H9 (cell line): Measurements from ENCODE around the gene DCAF17. TPM values are rescaled to one million over a fixed set of nuclear protein-coding genes. Genes with fewer than 3 reads are reported as not detected.

Experiments
- DNase-seq: peaks from one replicate; pipeline ENCODE4 v3.0.0-alpha.2; 2017
- H2AFZ ChIP-seq: one replicate; pipeline ENCODE4 v1.6.1; 2013; ENCODE audit warnings: mild to moderate bottlenecking, low read length, control low read depth, moderate library complexity
- H2AK5ac ChIP-seq: 2 replicates; pipeline ENCODE4 v1.6.1; 2013; ENCODE audit warnings: low read length, control low read depth, mixed read lengths; ENCODE audit not compliant: insufficient read length
- H2BK120ac ChIP-seq: one replicate; pipeline ENCODE4 v1.6.1; 2013; ENCODE audit warnings: low read depth, mild to moderate bottlenecking, low read length, control low read depth, inconsistent platforms; ENCODE audit not compliant: poor library complexity, severe bottlenecking
- H2BK12ac ChIP-seq: 2 replicates; pipeline ENCODE4 v1.6.1; 2013; ENCODE audit warnings: low read length, control low read depth, mixed read lengths, low read depth; ENCODE audit not compliant: insufficient read length
- H2BK15ac ChIP-seq: 2 replicates; pipeline ENCODE4 v1.6.1; 2013; ENCODE audit warnings: low read depth, low read length, control low read depth
- H2BK20ac ChIP-seq: one replicate; pipeline ENCODE4 v1.6.1; 2013; ENCODE audit warnings: low read depth, mild to moderate bottlenecking, low read length, control low read depth, inconsistent platforms; ENCODE audit not compliant: poor library complexity, severe bottlenecking
- H2BK5ac ChIP-seq: 2 replicates; pipeline ENCODE4 v1.6.1; 2013; ENCODE audit warnings: low read length, control low read depth, mixed read lengths; ENCODE audit not compliant: insufficient read length
- H3K14ac ChIP-seq: 2 replicates; pipeline ENCODE4 v1.6.1; 2013; ENCODE audit warnings: low read length, control low read depth; ENCODE audit not compliant: insufficient read depth
- H3K18ac ChIP-seq: 2 replicates; pipeline ENCODE4 v1.6.1; 2013; ENCODE audit warnings: low read depth, mild to moderate bottlenecking, mixed read lengths, low read length, control low read depth; ENCODE audit not compliant: insufficient read length
- H3K23ac ChIP-seq: 2 replicates; pipeline ENCODE4 v1.6.1; 2013; ENCODE audit warnings: low read length, control low read depth, mixed read lengths, low read depth; ENCODE audit not compliant: insufficient read length
- H3K23me2 ChIP-seq: 2 replicates; pipeline ENCODE4 v1.6.1; 2013; ENCODE audit warnings: low read depth, mild to moderate bottlenecking, mixed read lengths, low read length, control low read depth; ENCODE audit not compliant: insufficient read length, poor library complexity, severe bottlenecking
- H3K27ac ChIP-seq: 2 replicates; pipeline ENCODE4 v1.5.1; 2013; ENCODE audit warnings: low read length, control low read depth, mixed read lengths, low read depth; ENCODE audit not compliant: insufficient read length
- H3K27me3 ChIP-seq: 2 replicates; pipeline ENCODE4 v1.6.1; 2013; ENCODE audit warnings: low read length, control low read depth, inconsistent platforms; ENCODE audit not compliant: insufficient read depth
- H3K4ac ChIP-seq: 2 replicates; pipeline ENCODE4 v1.6.1; 2013; ENCODE audit warnings: low read depth, mild to moderate bottlenecking, control low read depth, inconsistent platforms, low read length, moderate library complexity
- H3K4me1 ChIP-seq: 2 replicates; pipeline ENCODE4 v1.6.1; 2013; ENCODE audit warnings: low read length, control low read depth, inconsistent platforms; ENCODE audit not compliant: insufficient read depth
- H3K4me2 ChIP-seq: 2 replicates; pipeline ENCODE4 v1.6.1; 2013; ENCODE audit warnings: low read length, control low read depth, mixed read lengths; ENCODE audit not compliant: insufficient read length, insufficient read depth
- H3K56ac ChIP-seq: 2 replicates; pipeline ENCODE4 v1.6.1; 2013; ENCODE audit warnings: low read depth, mild to moderate bottlenecking, mixed read lengths, low read length, control low read depth; ENCODE audit not compliant: insufficient read length
- H3K79me1 ChIP-seq: 2 replicates; pipeline ENCODE4 v1.6.1; 2013; ENCODE audit warnings: low read depth, mild to moderate bottlenecking, moderate library complexity, low read length, control low read depth, inconsistent platforms; ENCODE audit not compliant: insufficient read depth, poor library complexity, severe bottlenecking
- H3K79me2 ChIP-seq: 2 replicates; pipeline ENCODE4 v1.6.1; 2013; ENCODE audit warnings: low read length, control low read depth, inconsistent platforms; ENCODE audit not compliant: insufficient read depth
- H3K9ac ChIP-seq: 2 replicates; pipeline ENCODE4 v1.6.1; 2013; ENCODE audit warnings: low read length, control low read depth, mixed read lengths; ENCODE audit not compliant: insufficient read length; ENCODE audit errors: extremely low read depth
- H3K9me3 ChIP-seq: one replicate; pipeline ENCODE4 v1.6.1; 2013; ENCODE audit warnings: low read depth, low read length, inconsistent platforms; ENCODE audit not compliant: control insufficient read depth
- H3T11ph ChIP-seq: one replicate; pipeline ENCODE4 v1.6.1; 2013; ENCODE audit warnings: mild to moderate bottlenecking, low read length, control low read depth, inconsistent platforms
- H4K20me1 ChIP-seq: one replicate; pipeline ENCODE4 v1.6.1; 2013; ENCODE audit not compliant: control insufficient read depth, insufficient read length, insufficient read depth
- H4K5ac ChIP-seq: 2 replicates; pipeline ENCODE4 v1.6.1; 2013; ENCODE audit warnings: low read depth, mild to moderate bottlenecking, mixed read lengths, low read length, control low read depth; ENCODE audit not compliant: insufficient read length
- H4K8ac ChIP-seq: replicated peaks from 2 replicates; pipeline ENCODE4 v1.6.1; 2013; ENCODE audit warnings: low read length, control low read depth, mixed read lengths, low read depth; ENCODE audit not compliant: insufficient read length
- H4K91ac ChIP-seq: 2 replicates; pipeline ENCODE4 v1.6.1; 2013; ENCODE audit warnings: low read depth, mild to moderate bottlenecking, moderate library complexity, mixed read lengths, low read length, control low read depth; ENCODE audit not compliant: insufficient read length
- H3K27ac Mint-ChIP-seq, 3 experiments: 2 replicates in 2 of 3; 3 replicates in 1 of 3; pipeline ENCODE4 v1.8.0; 2020 to 2021; ENCODE audit warnings: mixed read lengths in 3 of 3, mild to moderate bottlenecking in 1 of 3, moderate library complexity in 1 of 3
- H3K27me3 Mint-ChIP-seq: 2 replicates; pipeline ENCODE4 v1.8.0; 2021; ENCODE audit warnings: low read depth, mild to moderate bottlenecking, moderate library complexity, mixed read lengths
- H3K36me3 Mint-ChIP-seq, 3 experiments: 2 replicates in 2 of 3; 3 replicates in 1 of 3; pipeline ENCODE4 v1.8.0; 2020 to 2021; ENCODE audit warnings: low read depth in 3 of 3, mixed read lengths in 3 of 3; ENCODE audit not compliant: insufficient read depth in 1 of 3
- H3K4me1 Mint-ChIP-seq, 2 experiments: 2 replicates each; pipeline ENCODE4 v1.8.0; 2020; ENCODE audit warnings: mixed read lengths in 2 of 2
- H3K4me3 Mint-ChIP-seq, 2 experiments: 2 replicates in 1 of 2; 3 replicates in 1 of 2; pipeline ENCODE4 v1.8.0; 2020 to 2021; ENCODE audit warnings: mild to moderate bottlenecking in 2 of 2, mixed read lengths in 2 of 2, moderate library complexity in 1 of 2
- H3K9me3 Mint-ChIP-seq, 2 experiments: 2 replicates in 1 of 2; 3 replicates in 1 of 2; pipeline ENCODE4 v1.8.0; 2020; ENCODE audit warnings: mild to moderate bottlenecking in 2 of 2, mixed read lengths in 2 of 2, moderate library complexity in 1 of 2
- CTCF ChIP-seq: fragments of 200-600 bp; sonication (generic); conservative IDR thresholded peaks from 3 replicates; pipeline ENCODE4 v1.8.0; 2021; ENCODE audit warnings: antibody characterized with exemption, mild to moderate bottlenecking
- WGBS: extraction: QIAGEN DNeasy Blood & Tissue Kit; methylation state at CpG from one replicate; pipeline ENCODE4 v1.1.7; 2013; ENCODE audit warnings: missing lambda C conversion rate, low lambda C conversion rate, mixed read lengths; ENCODE audit not compliant: insufficient read length; ENCODE audit errors: extremely low coverage; 5-methylcytosine and 5-hydroxymethylcytosine counted together
- total RNA-seq: library from RNA; stranded (reverse); gene quantifications from 2 replicates; pipeline ENCODE4 v1.2.1, GENCODE V29; 2021

The DCAF17 gene
- total RNA-seq, 1 experiment from 2014 or later = 28.1 TPM

- peaks cover 3 to 22% (median 8%) of the 10 kb centered on the region in 3 experiments; a peak in 4 of 7 replicates for H3K36me3 Mint-ChIP-seq
- H4K8ac ChIP-seq = no peak overlapping the region
- H3K79me2 ChIP-seq = no peaks in the 10 kb centered on the region
- H3K56ac ChIP-seq = no peak overlapping the region
- H3K18ac ChIP-seq = no peak overlapping the region
- peaks cover 14 to 23% of the 10 kb centered on the region in 2 experiments for H3K4me1 Mint-ChIP-seq
- no peaks in the 10 kb centered on the region for H3K79me1 ChIP-seq
- H3K23me2 ChIP-seq = no peaks in the 10 kb centered on the region
- no peak for TF ChIP-seq CTCF
- no peak overlapping the region for H3K4me2 ChIP-seq
- H3K9me3 ChIP-seq = no peaks in the 10 kb centered on the region
- H4K91ac ChIP-seq = no peak overlapping the region
- H2AFZ ChIP-seq = no peak overlapping the region
- no CpG with 5 or more reads among the region's 2 CpGs for WGBS
- no peak overlapping the region for H3K27ac Mint-ChIP-seq
- H2BK120ac ChIP-seq = no peak overlapping the region
- H2BK20ac ChIP-seq = no peak overlapping the region
- no peak overlapping the region for H2BK12ac ChIP-seq
- H3K9me3 Mint-ChIP-seq = no peaks in the 10 kb centered on the region
- no peak overlapping the region for H3K23ac ChIP-seq
- no peak overlapping the region for H3K4me3 Mint-ChIP-seq
- no peak overlapping the region for H2BK5ac ChIP-seq
- DNase-seq = no peak
- H3K27me3 ChIP-seq = no peaks in the 10 kb centered on the region
- no peak overlapping the region for H3K9ac ChIP-seq
- H3K4ac ChIP-seq = no peak overlapping the region
- H3K4me1 ChIP-seq = peaks cover 6% of the 10 kb centered on the region; the same call in 1 of the 2 replicates
- H2AK5ac ChIP-seq = no peak overlapping the region
- no peaks in the 10 kb centered on the region for H4K20me1 ChIP-seq
- H3K27me3 Mint-ChIP-seq = no peaks in the 10 kb centered on the region
- H3K27ac ChIP-seq = no peak overlapping the region
- H3T11ph ChIP-seq = no peak overlapping the region
- H4K5ac ChIP-seq = no peak overlapping the region
- no peak overlapping the region for H3K14ac ChIP-seq
- H2BK15ac ChIP-seq = no peak overlapping the region
Observed at GRCh38 chr2:171483793-171484192, 49.8 kb downstream of the DCAF17 start.
